ENCODE results near the gene LIN7B.
A peak's percentile ranks its signal among the peaks of the same experiment; 100 is the strongest.
"Not testable (repeated sequence)": the region's sequence is repeated elsewhere in the genome, so short reads cannot be mapped to it uniquely, and the experiment has no call there.

LIN7B gene, protein sequence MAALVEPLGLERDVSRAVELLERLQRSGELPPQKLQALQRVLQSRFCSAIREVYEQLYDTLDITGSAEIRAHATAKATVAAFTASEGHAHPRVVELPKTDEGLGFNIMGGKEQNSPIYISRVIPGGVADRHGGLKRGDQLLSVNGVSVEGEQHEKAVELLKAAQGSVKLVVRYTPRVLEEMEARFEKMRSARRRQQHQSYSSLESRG

DNA sequence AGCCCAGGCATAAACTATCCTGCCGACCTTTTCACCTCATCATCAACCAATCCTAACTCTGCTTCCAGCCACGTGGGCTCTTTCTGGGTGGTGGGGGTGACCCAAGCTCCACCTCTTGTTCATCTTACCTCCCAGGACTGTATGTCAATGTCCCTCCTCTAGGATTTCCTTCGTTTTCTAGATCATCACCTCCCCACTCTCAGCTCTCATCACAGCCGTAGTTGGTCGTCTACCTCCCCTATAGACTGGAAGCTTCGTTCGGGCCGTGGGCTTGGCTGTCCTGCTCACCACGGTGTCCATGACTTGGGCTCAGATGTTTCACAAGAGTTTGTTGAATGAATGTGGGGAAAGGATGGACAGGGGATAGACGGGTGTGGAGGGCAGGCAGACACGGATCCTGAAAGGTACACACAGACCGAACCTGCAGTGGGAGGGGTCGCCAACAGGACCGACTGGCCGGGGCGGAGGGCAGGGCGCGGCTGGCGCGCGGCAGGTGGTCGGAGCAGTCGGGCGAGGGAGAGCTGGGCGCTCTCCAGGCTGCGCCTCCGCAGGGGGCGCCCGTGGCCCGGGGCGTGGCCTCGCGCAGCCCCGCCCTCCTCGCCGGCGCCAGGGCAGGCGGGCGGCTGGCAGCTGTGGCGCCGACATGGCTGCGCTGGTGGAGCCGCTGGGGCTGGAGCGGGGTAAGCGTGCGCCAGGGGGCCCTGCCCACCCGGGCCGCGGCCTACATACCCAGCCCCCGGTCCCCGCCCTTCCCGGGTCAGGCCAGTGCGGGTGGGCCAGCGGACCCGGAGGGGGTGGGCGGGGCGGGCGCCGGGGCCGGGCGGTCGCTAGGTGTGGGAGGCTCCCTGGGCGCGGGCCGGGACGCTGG, at the start of gene LIN7B:
LIN7B (plus strand) TSS at position 609 of the 868 bp plus-strand sequence; CDS start at position 644, 35 bp downstream.
- peak in 1 of 2 donors; percentile 59 for DNase-seq (ENCODE audit: low read depth in 2 of 2)

DNA sequence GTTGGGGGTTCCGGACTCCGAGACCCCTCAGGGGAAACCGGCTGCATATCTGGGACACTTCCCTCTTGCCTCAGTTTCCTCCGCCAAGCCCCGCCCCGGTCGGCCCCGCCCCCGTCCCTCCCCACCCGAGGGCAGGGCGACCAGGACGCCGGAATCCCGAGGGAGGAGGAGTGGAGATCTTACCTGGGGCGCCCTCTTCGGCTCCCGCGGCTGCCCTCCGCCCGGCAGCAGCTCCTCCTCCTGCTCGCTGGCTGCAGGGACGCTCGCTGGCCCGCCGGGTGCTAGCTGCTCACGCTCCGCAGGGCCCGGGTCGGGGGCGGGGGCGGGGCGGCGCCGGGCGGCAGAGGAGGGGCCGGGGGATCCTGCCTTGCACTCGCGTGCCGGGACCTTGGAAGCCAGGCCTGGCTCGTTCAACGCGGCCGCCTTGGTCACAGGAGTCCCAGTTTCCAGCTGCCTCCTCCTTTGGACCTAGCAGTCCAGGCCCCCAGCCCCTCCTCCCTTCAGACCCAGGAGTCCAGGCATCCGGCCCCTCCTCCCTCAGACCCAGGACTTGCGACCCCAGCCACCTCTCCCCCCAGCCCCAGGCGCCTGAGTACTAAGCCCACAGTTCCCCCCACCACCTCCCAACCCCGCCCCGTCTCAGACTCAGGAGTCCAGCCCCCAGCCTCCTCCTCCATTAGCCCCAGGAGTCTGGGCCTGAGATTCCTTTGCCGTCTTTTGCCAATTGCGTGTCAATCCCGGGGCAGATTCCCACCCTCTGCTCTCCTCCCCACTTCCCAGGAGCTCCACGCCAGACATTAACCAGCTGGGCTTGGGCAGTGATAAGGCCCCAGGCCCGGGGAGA, 49.2 kb upstream of the LIN7B start, which contains the start of gene NTF4:
NTF4 (minus strand) TSS at position 51 of the 844 bp plus-strand sequence. CDS start 2,821 bp downstream, outside the sequence.
- no peak for DNase-seq (ENCODE audit: low read depth in 2 of 2)

- no peak for DNase-seq (ENCODE audit: low read depth in 2 of 2)
Measured at GRCh38 chr19:49065905-49066512, 48.2 kb upstream of the LIN7B start.

DNA sequence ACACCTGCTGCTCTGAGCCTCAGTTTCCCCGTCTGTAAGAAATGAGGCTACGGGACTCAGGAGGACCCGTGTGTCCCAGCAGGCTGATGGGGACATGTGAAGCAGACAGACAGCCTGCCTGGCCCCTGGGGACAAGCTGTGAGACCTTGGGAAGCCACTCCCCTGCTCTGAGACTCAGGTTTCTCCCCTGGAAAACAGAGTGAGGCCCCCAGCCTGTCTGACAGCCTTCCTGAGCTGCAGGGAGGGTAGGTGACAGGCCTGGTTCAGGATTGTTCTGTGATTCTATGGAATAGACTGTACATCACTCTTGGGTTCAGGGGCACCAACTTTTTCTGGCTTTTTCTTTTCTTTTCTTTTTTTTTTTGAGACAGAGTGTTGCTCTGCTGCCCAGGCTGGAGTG, 46.6 kb upstream of the LIN7B start:
- DNase-seq (ENCODE audit: low read depth in 2 of 2), result no peak

- no peak for DNase-seq (ENCODE audit: low read depth in 2 of 2)
Measured at GRCh38 chr19:49069026-49069425, 45.1 kb upstream of the LIN7B start.

DNA sequence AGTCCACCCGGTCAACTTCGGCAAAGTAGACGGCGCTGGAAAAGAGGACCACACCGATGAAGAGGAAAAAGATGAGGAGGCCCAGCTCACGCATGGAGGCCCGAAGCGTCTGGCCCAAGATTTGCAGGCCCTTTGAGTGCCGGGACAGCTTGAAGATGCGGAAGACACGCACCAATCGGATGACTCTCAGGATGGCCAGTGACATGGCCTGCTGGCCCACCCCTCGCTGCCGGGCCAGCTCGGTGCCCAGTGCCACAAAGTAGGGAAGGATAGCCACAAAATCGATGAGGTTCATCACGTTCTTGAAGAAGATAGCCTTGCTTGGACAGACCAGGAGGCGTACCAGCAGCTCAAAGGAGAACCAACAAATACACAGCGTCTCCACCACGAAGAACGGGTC, 43.8 kb upstream of the LIN7B start:
- no peak for DNase-seq (ENCODE audit: low read depth in 2 of 2)

- no peak for DNase-seq (ENCODE audit: low read depth in 2 of 2)
Measured at GRCh38 chr19:49071860-49072547, 42.2 kb upstream of the LIN7B start.

- DNase-seq (ENCODE audit: low read depth in 2 of 2), result no peak
Measured at GRCh38 chr19:49073514-49074378, 40.4 kb upstream of the LIN7B start.

GRCh38 chr19:49074869-49075268, 39.3 kb upstream of the LIN7B start:
- not testable (repeated sequence) for DNase-seq (ENCODE audit: low read depth in 2 of 2)

GRCh38 chr19:49080392-49080791, 33.8 kb upstream of the LIN7B start:
- DNase-seq (ENCODE audit: low read depth in 2 of 2), result no peak

GRCh38 chr19:49081273-49081672, 32.9 kb upstream of the LIN7B start:
- no peak for DNase-seq (ENCODE audit: low read depth in 2 of 2)

- DNase-seq (ENCODE audit: low read depth in 2 of 2), result no peak
Measured at GRCh38 chr19:49084206-49085019, 29.8 kb upstream of the LIN7B start.

DNA sequence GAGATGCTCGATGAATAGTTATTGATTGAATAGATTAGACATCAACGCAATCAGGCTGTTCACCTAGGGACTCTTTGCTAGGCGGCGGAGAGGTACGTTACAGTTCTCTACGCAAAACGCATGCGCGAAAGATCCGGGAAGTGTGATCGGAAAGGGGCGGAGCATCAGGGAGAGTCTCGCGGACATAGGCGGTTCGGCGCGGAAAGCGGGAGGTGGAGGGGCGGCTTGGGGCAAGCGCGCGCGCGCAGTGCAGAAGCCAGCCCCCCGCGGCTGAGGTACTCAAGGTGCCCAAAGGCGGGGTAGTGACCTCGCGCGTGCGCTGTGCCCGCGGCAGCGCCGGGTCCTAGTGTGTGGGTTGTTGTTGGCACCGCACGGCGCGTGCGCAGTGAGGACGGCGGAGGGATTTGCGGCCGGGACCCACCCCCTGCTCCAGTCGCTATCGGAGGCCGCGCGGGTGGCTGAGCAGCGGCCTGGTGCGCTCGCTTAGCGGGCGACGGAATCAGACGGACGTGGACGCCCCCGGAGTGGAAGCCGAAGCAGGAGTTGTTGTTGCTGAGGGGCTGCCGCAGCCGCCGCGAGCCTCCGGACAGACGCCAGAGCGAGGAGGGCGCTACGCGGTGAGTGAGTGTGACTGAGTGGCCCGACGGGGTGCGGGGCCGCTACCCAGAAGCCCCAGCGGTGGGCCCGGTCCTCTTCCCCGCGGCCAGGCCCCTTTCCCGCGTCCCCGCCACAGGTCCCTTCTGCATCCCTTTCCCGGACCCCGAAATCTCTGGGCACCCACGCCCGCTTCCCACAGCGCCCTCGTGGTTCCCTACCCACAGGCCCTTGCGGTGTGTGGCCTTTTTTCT, 28.9 kb upstream of the LIN7B start, which contains the start of gene SNRNP70:
SNRNP70 (plus strand) TSS at position 432 of the 848 bp plus-strand sequence. CDS start 964 bp downstream, outside the sequence.
- DNase-seq (ENCODE audit: low read depth in 2 of 2), result peak; percentile 95 to 99

DNA sequence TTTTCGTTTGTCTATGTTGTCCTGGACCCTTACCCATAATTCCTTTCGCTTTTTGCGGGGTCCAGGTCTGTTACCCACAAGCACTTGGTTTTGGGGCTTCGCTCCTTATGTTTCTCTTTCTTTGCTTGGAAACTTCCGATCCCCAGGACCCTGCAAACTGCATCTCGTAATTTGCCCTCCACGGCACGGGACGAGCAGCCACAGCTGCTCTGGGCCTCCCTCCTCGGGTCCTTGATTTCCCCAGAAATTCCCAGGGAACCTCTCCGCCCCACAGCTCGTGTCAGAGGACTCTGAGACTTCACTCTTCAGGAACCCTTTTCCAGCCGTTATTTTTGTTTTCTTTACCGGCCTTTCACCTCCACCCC, 28.3 kb upstream of the LIN7B start:
- no peak for DNase-seq (ENCODE audit: low read depth in 2 of 2)

DNA sequence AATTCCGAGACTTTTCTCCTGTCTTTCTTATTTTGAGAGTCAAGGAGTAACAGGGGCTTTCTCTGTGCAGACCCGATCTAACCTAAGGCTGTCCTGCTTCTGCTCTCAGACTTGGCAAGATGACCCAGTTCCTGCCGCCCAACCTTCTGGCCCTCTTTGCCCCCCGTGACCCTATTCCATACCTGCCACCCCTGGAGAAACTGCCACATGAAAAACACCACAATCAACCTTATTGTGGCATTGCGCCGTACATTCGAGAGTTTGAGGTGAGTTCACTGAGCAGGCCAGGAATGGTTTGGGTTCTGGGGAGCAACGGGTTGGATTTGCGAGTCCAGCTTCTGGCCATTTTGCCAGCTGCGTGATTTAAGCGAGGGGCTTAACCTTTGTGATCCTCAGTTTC, 27.9 kb upstream of the LIN7B start:
- DNase-seq (ENCODE audit: low read depth in 2 of 2), result no peak

DNA sequence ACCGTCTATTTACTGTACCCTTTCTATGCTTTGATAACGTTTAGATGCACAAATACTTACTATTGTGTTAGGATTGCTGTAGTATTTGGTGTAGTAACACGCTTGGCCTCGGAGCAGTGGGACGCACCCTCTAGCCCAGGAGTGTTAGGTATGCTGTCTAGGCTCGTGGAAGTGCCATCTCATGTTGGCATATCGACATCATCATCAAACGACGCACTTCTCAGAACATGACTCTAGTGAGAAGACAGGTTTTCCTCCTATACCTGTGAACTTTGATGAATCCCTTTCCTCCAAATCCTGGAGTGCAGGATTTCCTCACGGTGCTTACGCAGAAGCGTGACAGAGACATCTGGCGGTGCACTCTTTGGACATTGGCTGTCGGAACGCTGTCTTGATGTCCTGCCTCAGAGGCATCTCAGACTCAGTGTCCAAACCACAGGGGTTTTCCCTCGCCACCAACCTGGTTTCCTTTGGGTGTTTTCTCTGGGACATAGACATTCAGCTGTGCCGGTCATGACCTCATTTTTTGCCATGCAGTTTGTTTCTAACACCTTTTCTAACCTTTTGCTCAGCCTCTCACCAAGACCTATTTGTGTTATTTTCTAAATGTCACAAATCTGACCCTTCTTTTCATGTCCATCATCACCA, 22.7 kb upstream of the LIN7B start:
- DNase-seq (ENCODE audit: low read depth in 2 of 2), result no peak

DNA sequence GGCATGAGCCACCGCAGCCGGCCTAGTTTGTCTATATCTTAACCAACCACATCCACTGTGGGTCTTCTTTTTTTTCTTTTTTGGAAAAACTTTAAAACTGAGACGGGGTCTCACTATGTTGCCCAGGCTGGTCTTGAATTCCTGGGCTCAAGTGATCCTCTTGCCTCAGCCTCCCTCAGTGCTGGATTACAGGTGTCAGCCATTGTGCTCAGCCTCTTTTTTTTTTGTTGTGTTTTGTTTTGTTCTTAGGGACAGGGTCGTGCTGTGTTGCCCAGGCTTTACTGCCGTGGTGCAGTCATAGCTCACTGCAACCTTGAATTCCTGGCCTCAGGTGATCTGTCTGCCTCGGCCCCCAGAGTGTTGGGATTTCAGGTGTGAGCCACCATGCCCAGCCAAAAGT, 21.5 kb upstream of the LIN7B start:
- no peak for DNase-seq (ENCODE audit: low read depth in 2 of 2)
